ENCODE results near the gene ADK.

DNA sequence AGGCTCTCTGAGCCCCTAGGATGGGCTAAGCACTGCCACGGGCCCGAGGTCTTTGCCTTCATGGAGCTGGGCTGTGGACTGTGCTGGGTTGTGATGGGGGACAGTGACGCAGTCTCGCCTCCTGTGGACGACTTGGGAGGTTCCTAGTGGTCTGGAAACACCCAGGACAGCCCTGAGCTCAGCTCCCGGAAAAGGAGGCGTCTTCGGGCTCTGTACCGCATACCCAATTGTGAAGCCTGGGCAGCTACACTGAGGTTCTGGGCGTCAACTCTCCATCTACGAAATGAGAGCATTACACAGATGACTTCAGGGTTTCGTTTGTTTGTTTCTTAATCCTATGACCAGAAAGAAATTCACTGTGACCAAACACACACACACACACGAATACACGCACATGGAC, 595.8 kb downstream of the ADK start:
- no peak for TF ChIP-seq CTCF (IDR thresholded peaks at IDR 0.05)
- TF ChIP-seq POLR2A (IDR thresholded peaks at IDR 0.05): no peak

All from breast epithelium (tissue), 3 donors.